WERI-Rb-1 (cell line): ENCODE measurements around the gene DIDO1.

Source experiments
- DNase-seq: peaks from one replicate; pipeline ENCODE4 v3.0.0-alpha.2; 2020
- H3K27ac ChIP-seq: fragments of 250-450 bp; sonication (Bioruptor Pico); 2 replicates; pipeline ENCODE4 v1.5.1; 2020; ENCODE audit warnings: mild to moderate bottlenecking, moderate library complexity
- H3K27me3 ChIP-seq: fragments of 250-450 bp; sonication (Bioruptor Pico); 2 replicates; pipeline ENCODE4 v1.5.1; 2021; ENCODE audit warnings: mild to moderate bottlenecking, low read depth, moderate library complexity; ENCODE audit not compliant: insufficient read depth, severe bottlenecking
- H3K36me3 ChIP-seq: fragments of 250-450 bp; sonication (Bioruptor Pico); 2 replicates; pipeline ENCODE4 v1.5.1; 2020; ENCODE audit warnings: mild to moderate bottlenecking, moderate library complexity
- H3K4me3 ChIP-seq: 2 replicates; pipeline ENCODE4 v1.5.1; 2011; ENCODE audit warnings: low read depth, mild to moderate bottlenecking, control low read depth, low read length
- H3K9me3 ChIP-seq: fragments of 250-450 bp; sonication (Bioruptor Pico); 2 replicates; pipeline ENCODE4 v1.5.1; 2021; ENCODE audit warnings: mild to moderate bottlenecking, moderate library complexity; ENCODE audit not compliant: severe bottlenecking
- TF ChIP-seq, protein P1 (sequence below): IDR thresholded peaks from 2 replicates; pipeline ENCODE4 v1.5.1; 2011; ENCODE audit warnings: low read depth, mild to moderate bottlenecking, control low read depth, inconsistent platforms, low read length

The DIDO1 gene

DNA sequence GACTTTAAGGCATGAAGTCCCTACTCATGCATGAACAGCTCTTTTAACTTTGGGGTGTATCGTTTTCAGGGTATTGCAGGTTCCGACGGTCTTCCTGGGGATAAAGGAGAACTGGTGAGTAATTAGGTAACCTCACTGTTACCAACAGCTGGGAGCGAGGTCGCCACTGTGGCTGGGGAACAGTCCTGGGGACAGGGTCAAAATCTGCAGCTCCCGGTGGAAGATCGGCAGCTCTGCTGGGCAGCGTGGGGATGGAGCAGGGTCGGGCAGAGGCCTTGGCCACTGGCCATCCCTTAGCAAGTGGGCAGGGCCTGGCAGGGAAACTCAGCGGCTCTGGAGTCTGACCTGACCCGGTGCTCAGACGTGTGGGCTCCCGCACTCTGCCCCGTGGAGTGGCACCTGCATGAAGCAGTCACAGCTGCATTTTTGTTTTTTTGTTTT is 93.3 kb downstream of the DIDO1 start:
- Histone ChIP-seq H3K4me3 (no peak overlapping the region), H3K27ac (no peak overlapping the region), H3K36me3 (no peaks in the 10 kb centered on the region), H3K9me3 (no peaks in the 10 kb centered on the region), H3K27me3 (no peaks in the 10 kb centered on the region)
- TF ChIP-seq, protein P1, sequence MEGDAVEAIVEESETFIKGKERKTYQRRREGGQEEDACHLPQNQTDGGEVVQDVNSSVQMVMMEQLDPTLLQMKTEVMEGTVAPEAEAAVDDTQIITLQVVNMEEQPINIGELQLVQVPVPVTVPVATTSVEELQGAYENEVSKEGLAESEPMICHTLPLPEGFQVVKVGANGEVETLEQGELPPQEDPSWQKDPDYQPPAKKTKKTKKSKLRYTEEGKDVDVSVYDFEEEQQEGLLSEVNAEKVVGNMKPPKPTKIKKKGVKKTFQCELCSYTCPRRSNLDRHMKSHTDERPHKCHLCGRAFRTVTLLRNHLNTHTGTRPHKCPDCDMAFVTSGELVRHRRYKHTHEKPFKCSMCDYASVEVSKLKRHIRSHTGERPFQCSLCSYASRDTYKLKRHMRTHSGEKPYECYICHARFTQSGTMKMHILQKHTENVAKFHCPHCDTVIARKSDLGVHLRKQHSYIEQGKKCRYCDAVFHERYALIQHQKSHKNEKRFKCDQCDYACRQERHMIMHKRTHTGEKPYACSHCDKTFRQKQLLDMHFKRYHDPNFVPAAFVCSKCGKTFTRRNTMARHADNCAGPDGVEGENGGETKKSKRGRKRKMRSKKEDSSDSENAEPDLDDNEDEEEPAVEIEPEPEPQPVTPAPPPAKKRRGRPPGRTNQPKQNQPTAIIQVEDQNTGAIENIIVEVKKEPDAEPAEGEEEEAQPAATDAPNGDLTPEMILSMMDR: no peak
- DNase-seq: no peak

GRCh38 chr20:62832212-62832922 is 93.9 kb downstream of the DIDO1 start:
- Histone ChIP-seq H3K4me3 (no peak overlapping the region), H3K27me3 (no peaks in the 10 kb centered on the region), H3K27ac (no peak overlapping the region), H3K9me3 (no peaks in the 10 kb centered on the region), H3K36me3 (no peaks in the 10 kb centered on the region)
- no peak for DNase-seq
- TF ChIP-seq, protein P1: no peak

GRCh38 chr20:62831854-62832211 is 94.5 kb downstream of the DIDO1 start:
- no peaks in the 10 kb centered on the region for H3K27me3 ChIP-seq
- H3K4me3 ChIP-seq: no peak overlapping the region
- H3K27ac ChIP-seq: no peak overlapping the region
- TF ChIP-seq, protein P1: no peak
- no peaks in the 10 kb centered on the region for H3K36me3 ChIP-seq
- no peaks in the 10 kb centered on the region for H3K9me3 ChIP-seq
- no peak for DNase-seq

DNA sequence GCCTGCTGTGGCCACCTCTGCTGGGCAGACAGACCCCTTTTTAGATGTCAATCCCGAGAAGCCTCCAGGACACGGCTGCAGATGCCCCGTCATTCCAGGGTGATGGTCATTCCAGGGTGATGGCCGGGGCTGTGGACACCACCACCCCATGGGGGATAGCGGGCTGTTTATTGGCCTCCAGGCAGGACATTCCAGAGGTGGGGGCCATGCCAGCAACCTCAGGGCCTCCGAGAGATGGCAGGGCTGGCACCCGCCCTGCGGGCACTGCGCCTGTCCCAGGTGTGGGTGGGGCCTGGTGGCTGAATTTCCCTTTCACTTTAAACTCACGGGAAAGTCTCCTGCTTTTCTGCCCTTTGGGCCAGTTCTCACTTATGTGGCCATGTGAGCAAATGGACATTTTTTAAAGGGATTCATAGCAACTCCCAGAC is 94.9 kb downstream of the DIDO1 start:
- H3K9me3 ChIP-seq: no peaks in the 10 kb centered on the region
- H3K27ac ChIP-seq: no peak overlapping the region
- H3K36me3 ChIP-seq: no peaks in the 10 kb centered on the region
- TF ChIP-seq, protein P1: no peak
- no peaks in the 10 kb centered on the region for H3K27me3 ChIP-seq
- H3K4me3 ChIP-seq: no peak overlapping the region
- no peak for DNase-seq

DNA sequence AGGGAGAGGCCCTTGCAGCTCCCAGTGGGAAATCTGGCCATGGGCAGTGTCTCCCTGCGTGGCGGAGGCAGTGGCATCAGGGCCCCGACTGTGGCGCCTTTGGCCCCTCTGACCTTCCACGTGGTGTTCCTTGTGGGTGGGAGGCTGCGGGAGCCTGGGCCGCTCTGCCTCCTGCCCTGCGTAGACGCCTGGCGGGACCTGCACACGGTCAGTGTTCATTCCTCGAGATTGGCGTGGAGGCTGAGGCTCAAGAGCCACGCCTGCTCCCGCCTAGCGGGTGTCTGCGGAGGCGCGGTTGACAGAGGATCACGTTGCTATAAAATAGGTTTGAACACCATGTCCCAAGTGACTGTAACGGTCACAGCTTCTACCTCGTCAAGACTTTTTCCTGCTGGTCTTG is 95.5 kb downstream of the DIDO1 start:
- TF ChIP-seq, protein P1: no peak
- no peaks in the 10 kb centered on the region for H3K27me3 ChIP-seq
- H3K27ac ChIP-seq: no peak overlapping the region
- H3K9me3 ChIP-seq: no peaks in the 10 kb centered on the region
- H3K4me3 ChIP-seq: no peak overlapping the region
- no peaks in the 10 kb centered on the region for H3K36me3 ChIP-seq
- no peak for DNase-seq

DNA sequence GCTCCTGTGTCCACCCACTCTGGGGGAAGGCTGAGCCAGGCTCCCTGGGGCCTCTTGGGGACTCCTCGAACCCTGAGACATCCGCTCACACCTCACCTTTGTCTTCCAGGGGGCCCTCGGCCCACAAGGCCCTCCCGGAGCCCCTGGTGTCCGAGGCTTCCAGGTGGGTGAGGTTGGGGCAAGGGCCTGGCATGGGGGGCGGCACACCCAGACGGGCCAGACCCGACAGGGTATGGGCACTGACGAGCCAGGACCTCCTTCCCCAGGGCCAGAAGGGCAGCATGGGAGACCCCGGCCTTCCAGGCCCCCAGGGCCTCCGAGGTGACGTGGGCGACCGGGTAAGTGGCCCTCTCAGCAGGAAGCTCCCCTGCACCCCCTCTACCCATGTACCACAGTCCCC is 96.1 kb downstream of the DIDO1 start:
- DNase-seq: no peak
- TF ChIP-seq, protein P1: no peak
- Histone ChIP-seq H3K9me3 (no peaks in the 10 kb centered on the region), H3K27me3 (no peaks in the 10 kb centered on the region), H3K36me3 (no peaks in the 10 kb centered on the region), H3K4me3 (no peak overlapping the region), H3K27ac (no peak overlapping the region)
